HCEC 1CT (cell line): ENCODE results near the gene BAHCC1.

Source experiments
- DNase-seq: peaks from one replicate; pipeline ENCODE4 v3.0.0-alpha.2; 2017

Gene BAHCC1

DNA sequence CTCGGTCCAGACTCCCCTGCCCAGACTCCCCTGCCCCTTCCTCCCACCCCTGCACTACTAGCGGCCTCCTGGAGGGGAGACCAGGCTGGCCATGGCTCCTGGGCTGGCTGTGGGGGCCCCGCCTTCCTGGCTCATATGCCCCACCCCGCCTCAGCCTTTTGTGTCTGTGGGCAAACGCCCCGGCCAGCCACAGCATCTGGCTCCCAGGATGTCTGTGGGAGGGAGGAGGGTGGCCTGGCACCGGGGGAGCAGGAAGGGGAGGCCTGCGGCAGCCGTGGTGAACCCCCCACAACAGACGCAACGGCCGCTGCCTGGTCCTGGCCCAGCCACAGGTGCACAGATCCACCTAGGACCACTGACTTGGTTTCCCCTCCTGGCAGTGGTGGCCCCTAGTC lies 32.9 kb downstream of the BAHCC1 start:
- no peak for DNase-seq

DNA sequence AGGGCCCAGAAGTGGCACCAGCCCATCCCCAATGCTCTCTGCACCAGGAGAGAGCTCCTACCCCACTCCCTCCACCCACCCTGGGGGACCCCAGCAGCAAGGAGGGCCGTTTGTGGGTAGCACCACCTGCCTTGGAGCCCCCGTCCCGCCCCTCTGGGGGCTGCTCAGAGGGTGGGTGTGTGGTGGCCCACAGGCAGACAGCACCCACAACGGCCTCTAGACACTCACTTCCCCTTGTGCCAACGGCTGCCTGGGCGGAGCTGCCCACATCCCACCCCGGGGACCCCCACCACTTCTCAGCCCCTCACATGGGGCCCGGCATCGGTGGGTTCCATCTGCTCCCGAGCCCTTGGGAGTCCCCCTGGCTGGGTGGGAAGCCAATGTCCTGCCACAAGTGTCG lies 33.3 kb downstream of the BAHCC1 start:
- DNase-seq = no peak

DNA sequence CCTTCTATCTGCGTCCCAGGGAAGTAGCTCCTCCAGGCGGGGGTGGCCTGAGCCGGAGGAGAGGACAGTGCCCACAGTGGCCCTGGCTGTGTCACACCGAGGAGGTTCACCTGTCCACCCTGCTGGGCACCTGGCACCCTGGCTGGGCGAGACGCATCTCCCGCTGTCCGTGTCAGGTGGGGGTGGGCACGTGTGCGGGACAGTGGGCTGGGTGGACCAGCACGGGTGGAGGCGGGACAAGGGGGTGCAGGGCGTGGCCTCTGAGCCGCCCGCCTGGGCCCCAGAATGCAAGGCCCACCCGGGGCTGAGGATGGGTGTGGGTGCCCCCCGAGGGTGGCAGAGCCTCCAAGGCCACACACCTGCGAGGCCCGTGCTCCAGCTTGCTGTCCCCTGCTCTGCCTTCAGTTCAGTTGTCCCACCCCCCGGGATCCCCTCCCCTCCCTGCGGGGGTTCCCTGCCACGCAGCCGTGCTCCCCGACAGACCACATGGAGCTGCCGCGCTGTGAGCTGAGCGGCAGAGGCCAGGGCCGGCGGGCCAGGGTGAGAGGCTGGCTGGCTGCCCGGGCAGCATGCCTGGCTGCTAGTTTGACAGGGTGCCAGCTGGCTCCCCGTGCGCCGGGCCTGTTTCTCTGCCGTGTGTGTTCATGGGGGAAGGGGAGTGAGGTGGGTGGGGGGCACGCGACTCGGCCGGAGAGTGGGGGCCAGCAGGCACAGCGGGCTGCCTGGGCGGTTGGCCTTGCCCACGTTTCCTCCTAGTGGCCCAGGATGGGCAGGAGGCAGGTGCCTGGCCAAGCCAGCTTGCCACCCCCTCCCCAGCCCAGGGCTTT lies 33.9 kb downstream of the BAHCC1 start:
- DNase-seq = peak; percentile 65

DNA sequence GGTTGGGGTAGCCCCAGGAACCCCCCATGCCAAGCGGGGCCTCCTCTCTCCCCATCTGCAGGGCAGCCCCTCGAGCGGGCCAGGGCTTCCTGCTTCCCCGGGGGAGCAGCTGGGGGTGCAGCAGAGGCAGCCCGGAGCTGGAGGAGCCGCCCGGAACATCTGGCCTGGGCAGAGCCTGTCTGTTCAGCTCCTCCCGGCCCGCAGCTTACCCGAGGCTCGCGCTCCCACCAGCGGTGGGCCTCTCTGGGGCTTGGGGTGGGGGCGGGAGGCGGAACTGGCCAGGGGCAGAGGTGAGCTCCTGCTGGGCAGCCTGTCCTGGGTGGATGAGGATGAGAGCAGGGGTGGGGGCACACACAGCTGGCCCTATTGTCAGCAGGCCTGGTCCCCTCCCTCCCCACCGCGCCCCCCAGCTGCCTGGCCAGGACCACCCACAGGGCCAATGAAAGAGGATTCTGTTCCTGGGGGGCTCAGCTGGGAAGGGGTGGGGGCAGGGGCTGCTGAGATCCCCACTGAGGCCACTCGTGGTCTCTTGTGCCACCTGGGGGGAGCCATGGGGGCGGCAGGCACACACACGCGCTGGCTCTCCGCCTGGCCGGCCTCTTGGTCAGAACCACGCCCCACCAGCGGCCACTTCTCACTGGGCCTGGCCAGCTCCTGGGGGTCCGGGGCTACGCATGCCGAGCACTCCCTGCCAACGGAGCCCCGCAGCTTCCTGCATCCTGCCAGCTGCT lies 34.7 kb downstream of the BAHCC1 start:
- no peak for DNase-seq

DNA sequence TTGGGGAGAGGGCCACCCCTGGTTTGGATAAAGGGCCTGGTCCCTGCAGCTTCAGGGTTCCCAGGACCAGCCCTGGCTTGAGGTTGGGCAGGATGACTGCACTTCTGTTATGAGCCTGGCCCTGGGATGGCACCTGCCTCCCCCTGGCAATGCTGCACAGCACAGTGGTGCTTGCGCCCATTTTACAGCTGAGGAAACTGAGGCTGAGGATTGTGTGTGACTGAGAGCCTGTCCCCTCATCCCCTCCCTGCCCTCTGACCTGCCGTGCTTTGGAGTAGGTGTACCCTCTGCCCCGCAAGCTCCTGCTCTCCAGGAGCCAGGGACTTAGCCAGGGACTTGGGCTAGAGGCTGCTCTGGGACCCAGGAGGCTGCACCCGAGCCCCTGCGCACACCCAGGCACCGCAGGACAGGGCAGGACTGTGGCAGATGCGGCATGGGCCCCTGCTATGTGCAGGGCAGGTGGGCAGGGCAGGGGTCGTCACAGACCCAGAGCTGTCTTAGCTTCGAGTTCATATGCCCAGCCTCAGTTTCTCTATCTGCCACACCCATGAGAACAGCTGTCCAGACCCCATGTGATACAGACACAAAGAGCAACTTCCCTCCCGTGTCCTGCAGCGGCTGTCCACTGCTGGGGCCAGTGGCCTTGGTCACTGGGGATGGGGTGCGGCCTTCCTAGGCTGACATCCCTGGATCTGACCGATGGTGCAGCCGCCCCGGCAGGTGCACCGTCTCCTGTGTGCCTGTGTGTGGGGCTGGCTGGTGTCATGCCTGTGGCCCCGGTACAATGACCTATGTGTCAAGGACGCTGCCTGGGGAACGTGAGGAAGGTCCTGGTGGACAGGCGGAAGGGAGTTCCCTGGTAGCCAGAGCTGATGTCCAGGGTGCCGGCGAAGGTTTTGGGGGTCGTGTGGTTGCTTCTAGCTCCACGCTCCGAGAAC lies 36.6 kb downstream of the BAHCC1 start:
- DNase-seq = no peak

DNA sequence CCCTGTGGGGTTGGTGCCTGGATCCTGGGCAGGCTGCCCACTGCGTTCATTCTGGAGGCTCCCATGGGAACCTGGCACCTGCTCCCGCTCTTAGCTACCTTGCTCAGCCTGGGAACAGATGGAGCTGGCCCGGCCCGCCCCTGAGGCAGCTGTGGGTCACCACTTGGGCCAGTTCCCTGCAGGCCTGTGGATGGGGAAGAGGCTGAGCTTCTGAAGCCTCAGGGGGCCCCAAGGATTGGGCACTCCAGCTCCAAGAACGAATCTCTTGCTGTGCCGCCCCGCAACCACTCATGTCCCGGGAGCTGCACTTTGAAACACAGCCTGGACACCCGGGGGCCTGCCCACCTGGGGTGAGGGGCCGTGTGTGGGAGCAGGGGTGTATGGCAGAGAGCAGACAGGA lies 37.7 kb downstream of the BAHCC1 start:
- no peak for DNase-seq

DNA sequence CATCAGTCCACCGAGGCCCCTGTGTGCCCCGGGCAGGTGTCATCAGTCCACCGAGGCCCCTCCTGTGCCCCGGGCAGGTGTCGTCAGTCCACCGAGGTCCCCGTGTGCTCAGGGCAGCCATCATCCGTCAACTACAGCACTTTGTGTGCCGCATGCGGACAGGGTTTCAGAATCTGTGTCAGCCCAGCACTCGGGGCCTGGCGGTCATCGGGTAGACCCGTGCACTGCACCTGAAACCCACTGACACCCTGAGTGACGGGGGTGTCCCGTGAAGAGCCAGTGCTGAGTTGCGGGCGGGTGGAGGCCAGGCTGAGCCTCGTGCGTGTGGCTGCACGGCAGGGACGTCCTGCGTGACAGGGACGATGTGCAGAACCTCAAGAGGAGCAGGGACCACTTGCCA lies 38.4 kb downstream of the BAHCC1 start:
- DNase-seq = no peak

DNA sequence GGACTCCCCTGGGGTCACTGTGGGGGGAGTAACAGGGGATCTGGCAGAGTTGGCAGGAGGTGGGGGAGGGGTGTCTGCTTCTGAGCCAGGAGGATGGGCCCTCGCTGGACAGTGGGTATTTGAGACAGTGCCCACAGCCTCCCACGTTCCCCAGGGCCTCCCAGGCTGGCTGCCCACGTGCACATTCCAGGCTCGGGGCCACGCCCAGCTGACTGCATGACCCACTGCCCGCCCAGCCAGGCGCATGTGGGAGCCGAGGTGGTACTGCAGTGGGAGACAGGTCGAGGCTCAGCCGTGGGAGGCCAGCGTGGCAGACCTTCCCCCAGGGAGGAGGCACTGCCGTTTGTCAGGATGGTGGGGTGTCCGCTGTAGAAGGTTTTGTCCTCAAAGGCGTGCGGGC lies 38.8 kb downstream of the BAHCC1 start:
- no peak for DNase-seq

DNA sequence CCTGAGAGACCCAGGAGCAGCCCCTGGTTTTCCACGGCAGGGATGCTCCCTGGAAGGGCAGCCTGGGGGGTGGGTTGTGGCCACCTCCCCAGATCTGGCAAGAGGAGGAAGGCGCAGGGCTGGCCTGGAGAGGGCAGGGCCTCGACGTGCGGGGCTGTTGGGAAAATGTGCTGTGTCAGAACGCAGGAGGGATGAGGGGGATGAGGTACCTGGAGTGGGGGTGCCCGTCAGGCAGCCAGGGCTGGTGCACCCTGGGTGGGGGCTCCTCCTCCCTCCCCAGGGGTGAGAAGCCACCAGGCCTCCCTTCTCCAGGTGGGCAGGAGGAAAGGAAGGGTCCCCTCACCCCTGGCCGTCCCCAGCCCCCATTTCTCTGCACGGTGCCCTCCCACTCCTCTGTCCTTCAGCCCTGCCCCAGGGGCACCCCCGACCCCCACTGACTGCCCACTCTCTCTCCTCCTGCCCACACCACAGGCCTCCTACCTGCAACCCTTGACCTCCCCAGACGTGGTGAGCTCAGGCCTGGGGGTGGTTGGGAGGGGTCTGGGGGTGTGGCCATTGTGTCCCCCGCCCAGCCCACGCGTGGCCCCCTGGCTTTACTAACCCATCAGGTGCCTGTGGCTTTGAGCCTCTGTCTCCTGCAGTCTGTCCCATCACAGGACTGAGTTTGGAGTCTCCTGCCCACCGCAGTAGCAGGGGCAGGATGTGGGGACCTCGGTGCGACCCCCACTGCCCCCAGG lies 39.6 kb downstream of the BAHCC1 start:
- no peak for DNase-seq

DNA sequence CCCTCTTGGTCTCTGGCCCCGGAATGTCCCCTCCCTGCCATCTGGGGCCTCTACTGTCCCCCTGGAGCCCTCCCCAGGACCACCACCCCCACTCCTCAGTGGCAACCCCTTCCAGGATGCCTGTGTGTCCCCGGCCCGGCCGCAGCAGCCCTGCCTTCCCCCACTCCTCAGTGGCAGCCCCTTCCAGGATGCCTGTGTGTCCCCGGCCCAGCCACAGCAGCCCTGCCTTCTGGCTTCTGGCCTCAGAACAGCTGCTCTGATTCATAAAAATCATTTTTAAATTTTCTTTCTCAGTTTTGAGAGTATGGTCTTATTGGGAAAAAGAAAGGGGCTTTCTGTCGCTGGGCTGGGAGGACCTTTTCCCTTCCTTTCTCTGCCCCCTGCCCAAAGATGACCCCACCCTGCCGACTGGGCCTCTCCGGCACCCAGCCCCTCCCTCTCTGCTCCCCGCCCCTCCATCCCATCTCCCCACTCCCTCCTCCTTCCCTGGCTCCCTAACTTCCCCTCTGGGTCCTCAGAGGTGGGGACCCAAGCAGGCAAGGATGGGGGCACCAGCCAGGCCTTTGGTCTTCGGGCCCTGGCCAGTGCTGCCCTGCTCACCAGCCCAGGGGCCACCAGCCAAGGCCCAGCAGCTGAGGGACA lies 40.5 kb downstream of the BAHCC1 start:
- no peak for DNase-seq

DNA sequence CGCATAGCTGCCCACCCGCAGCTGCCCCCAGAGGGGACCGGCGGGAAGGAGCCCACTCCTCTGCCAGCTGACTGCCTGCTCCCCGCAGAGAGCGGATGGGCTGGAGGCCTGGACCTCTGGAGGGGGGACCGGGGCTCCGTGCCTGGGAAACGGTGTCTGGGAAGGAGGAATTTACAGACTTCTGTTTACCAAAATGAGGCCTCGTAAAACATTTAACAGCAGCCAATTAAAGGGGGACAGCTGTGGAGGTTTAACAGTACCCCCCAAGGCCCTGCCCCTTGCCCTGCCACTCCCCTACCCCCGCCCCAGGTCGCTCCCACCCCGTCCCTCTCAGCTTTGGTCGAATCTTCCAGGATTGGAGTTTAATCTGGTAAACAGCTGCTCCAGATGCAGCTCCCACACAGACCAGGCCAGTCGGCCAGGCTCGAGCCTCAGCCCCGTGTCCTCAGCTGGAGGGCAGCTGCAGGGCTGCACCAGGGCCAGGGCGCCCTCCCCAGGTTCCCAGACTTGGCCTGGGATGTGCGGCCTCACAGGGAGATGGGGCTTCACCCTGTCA lies 41.1 kb downstream of the BAHCC1 start:
- no peak for DNase-seq

DNA sequence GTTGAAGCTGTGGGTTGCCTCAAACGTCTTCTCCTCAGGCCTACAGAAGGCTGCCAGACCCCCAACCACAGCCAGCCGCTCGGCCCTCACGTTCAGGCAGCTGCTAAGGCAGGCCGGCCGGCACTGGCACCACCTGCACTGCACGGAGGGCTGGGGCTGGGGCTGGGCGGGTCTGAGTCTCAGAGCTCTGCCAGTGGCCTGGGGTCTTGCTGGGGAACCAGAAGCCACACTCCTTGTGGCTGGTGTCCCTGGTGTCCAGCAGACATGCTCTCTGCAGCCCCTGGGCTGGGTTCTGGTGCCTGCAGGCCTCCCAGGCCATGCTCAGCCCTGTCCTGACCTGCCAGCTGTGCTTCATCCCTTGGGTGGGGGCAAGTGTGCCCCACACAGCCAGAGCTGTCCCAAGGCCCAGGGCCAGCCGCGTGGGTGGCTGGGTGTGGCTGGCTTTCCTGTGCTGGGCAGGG lies 42.0 kb downstream of the BAHCC1 start:
- no peak for DNase-seq

DNA sequence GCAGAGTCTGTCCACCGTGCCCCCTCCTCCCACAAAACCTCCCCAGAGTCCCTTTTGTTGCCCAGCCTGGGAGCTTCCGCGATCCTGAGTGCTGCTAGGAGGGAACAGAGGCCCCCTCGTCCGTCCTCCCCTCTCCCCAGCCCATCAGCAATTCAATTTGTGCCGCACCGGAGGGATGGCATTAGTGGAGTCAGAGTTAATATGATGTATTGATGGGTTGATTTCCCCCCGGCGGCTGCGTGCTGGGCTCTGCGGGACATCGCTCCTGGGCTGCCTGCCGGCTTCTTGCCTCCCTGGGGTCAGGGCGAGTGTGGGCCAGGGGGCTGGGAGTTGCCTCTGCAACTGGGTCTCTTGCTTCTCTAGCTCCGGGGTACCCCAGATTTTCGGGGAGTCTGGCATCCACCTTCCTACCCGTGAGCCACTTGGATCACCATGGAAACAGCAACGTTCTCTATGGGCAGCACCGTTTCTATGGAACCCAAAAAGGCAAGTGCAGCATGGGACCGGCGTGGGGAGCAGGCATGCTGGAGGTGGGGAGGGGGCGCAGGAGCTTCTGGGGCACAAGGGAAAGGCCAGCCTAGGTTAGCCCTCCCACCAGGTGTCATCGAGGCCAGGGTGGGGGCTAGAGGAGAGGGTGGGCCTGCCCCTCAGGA lies 42.9 kb downstream of the BAHCC1 start:
- no peak for DNase-seq

DNA sequence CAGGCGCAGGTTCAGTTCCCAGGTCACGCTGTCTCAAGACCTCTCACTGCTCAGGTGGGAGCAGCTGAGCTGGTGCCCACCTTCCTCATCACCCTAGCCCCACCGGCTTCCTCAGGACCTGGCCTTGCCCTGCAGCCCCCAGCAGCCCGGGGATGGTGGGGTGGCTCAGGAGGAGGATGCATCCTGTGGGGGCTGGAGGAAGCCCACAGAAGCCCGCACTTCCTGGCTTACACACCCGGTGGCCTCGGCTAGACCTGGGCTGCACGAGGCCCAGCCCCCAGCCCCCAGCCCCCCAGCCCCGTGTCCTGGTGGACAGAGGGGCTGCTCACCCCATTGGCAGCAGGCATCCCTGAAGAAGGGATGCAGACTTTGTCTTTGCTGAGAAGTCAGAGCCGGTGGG lies 43.4 kb downstream of the BAHCC1 start:
- DNase-seq = no peak

DNA sequence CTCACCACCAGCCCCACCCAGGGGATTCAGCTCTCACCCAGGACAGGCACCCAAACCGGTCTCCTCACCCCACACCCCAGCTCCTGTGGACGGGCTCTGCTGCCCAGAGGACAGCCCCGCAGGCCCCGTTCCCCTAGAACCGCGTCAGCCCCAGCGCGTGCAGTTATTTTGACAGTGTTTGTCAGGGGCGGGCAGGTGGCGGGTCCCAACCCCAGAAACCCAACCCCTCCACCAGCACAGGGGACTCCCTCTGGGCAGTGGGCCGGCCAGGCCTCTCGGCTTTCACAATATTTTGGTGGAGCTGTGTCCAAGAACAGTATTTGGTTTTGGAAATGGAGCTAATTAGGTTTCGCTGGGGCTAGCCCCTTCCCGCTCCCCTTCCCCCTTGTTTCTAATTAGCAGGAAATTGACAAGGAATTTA lies 44.8 kb downstream of the BAHCC1 start:
- DNase-seq = no peak

DNA sequence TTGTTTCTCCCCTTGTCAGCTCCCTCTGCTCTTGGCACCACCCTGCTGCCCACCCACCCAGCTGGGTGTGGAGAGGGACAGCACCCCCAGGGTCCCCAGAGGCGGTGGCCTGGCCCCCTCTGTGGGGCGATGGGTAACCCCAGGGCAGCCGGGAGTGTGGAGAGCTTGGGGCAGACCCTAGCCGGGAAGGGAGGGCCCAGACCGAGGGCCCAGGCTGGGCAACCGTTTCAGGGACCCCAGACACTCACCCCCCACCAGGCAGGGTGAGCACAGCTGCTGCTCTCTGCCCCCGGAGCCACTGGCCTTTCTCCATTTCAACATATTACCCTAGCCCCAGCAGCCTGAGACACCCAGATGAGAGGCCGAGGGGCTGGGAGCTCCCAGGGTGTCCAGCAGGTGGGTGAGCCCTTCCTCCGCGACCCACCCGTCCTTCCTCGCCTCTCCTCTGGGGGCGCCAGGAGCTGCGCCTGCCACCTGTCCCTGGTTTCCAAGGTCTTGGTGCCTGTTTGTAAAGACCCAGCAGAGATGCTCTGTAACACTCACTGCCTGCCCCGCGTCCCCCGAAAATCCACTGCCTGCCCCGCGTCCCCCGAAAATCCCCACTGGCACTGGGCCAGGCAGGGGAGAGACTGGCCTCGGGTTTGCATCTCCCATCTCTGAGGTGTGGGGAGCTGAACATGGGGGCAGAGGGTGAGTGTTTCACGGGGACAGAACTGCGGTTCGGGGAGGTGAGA lies 45.4 kb downstream of the BAHCC1 start:
- no peak for DNase-seq

DNA sequence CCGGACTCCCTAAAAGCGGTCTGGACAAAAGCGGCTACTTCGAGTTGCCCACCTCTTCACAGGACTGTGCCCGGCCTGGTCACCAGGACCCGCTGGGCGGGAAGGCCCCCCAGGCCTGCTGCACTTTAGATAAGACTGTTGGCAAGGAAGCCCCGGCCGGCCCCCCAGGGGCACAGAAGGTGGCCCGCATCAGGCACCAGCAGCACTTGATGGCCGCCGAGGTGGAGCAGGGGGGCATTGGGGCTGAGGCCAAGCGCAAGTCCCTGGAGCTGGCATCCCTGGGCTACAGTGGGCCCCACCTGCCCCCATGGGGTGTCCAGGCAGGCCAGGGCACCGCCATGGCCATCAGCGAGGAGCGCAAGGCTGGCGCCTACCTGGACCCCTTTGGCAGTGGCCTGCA lies 47.5 kb downstream of the BAHCC1 start:
- no peak for DNase-seq

DNA sequence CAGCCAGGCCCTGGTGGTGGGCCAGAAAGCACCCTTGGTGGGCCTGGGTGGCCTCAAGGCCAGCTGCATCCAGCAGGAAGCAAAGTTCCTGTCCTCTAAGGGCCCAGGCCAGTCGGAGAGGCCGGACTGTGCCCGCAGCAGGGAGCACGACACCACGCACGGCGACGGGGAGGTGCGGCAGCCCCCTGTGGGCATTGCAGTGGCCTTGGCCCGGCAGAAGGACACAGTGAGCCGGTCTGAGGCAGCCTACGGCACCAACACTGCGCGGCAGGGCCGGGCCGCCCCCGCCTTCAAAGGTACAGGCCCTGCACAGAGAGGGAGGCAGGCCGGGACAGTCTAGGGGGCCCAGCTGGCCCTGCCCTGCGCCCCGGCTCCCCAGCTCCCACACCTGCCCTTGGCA lies 48.0 kb downstream of the BAHCC1 start:
- no peak for DNase-seq

DNA sequence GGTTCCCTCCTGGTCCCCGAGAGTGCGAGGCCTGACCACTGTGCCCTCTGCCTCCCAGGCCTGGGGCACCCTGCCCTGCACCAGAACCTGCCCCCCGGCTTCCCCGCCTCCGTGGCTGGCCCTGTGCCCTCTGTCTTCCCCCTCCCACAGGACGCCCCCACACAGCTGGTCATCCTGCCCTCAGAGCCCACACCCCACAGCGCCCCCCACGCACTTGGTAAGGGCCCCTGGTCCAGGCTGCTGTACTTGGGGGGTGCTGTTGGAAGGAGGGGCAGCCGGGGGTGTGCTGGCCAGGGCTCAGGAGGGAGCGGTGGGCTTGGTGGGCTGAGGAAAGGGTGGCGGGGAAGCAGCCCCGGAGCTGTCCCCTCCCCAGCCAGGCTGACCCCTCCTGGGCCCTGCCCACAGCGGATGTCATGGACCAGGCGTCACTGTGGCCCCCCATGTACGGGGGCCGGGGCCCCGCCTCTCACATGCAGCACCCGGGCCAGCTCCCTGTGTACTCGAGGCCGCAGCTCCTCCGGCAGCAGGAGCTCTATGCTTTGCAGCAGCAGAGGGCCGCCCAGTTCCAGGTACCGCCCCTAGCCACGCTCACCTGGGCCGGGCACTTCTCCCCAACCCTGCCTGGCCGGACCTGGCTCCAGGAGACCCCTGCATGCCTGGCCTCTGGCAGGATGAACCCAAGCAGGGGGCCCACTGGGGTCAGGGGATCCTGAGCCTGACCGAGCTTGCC lies 49.5 kb downstream of the BAHCC1 start:
- no peak for DNase-seq
